Measurements from ENCODE around the gene ECE1.

ECE1 gene

GRCh38 chr1:21307663-21308305 lies 17.5 kb upstream of the ECE1 start:
- no peak for DNase-seq

GRCh38 chr1:21307210-21307609 lies 16.9 kb upstream of the ECE1 start:
- no peak for DNase-seq

GRCh38 chr1:21305900-21306189 lies 15.6 kb upstream of the ECE1 start:
- DNase-seq = no peak

GRCh38 chr1:21305155-21305899 lies 15.1 kb upstream of the ECE1 start:
- no peak for DNase-seq

GRCh38 chr1:21304488-21304887 lies 14.2 kb upstream of the ECE1 start:
- DNase-seq = no peak

GRCh38 chr1:21302747-21303715 lies 12.8 kb upstream of the ECE1 start:
- DNase-seq = no peak

- DNase-seq = no peak
Measured at GRCh38 chr1:21301794-21302440, 11.7 kb upstream of the ECE1 start.

GRCh38 chr1:21300774-21301173 lies 10.5 kb upstream of the ECE1 start:
- no peak for DNase-seq

GRCh38 chr1:21299780-21300395 lies 9.6 kb upstream of the ECE1 start:
- DNase-seq = no peak

- DNase-seq = no peak
Measured at GRCh38 chr1:21298981-21299391, 8.7 kb upstream of the ECE1 start.

GRCh38 chr1:21297975-21298374 lies 7.7 kb upstream of the ECE1 start:
- no peak for DNase-seq

GRCh38 chr1:21296509-21297354 lies 6.5 kb upstream of the ECE1 start:
- DNase-seq = no peak

GRCh38 chr1:21295545-21295944 lies 5.3 kb upstream of the ECE1 start:
- no peak for DNase-seq

- no peak for DNase-seq
Measured at GRCh38 chr1:21295002-21295401, 4.7 kb upstream of the ECE1 start.

GRCh38 chr1:21294266-21294989 lies 4.2 kb upstream of the ECE1 start:
- DNase-seq = no peak

- no peak for DNase-seq
Measured at GRCh38 chr1:21293537-21294265, 3.4 kb upstream of the ECE1 start.

GRCh38 chr1:21292984-21293536 lies 2.8 kb upstream of the ECE1 start:
- no peak for DNase-seq

GRCh38 chr1:21292503-21292983 lies 2.3 kb upstream of the ECE1 start:
- no peak for DNase-seq

- no peak for DNase-seq
Measured at GRCh38 chr1:21291964-21292363, 1.7 kb upstream of the ECE1 start.

GRCh38 chr1:21291184-21291583 lies 921 bp upstream of the ECE1 start:
- DNase-seq = no peak

All from DMS79 treated with DMSO at 0.1 percent for 48 hours (cell line).